UCSD-AML1 (cell line): Measurements from ENCODE around the gene PPM1D.
"Not testable (repeated sequence)": the region's sequence is repeated elsewhere in the genome, so short reads cannot be mapped to it uniquely, and the experiment has no call there.

Experiments used
- DNase-seq: peaks from one replicate; lab custom pipeline; 2025; ENCODE audit not compliant: unreplicated experiment; lab: John Stamatoyannopoulos, UW

Gene PPM1D

GRCh38 chr17:60664022-60664421 lies 64.0 kb downstream of the PPM1D start:
- DNase-seq, result no peak

DNA sequence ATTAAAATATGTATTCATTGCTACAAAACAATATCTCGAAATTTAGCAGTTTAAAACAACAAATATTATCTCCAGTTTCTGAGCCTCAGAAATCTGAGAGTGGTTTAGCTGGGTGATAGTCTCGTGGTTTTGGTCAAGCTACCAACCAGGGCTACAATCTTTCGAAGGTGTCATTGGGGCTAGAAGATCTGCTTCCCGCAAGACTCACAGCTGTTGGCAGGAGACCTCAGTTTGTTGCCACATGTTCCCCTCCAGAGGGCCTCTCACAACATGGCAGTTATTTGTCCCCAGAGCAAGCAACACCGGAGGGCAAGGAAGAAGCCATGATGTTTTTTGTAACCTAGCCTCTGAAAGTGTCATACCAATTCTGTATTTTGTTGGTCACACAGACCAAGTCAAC lies 65.6 kb downstream of the PPM1D start:
- DNase-seq, result no peak

DNA sequence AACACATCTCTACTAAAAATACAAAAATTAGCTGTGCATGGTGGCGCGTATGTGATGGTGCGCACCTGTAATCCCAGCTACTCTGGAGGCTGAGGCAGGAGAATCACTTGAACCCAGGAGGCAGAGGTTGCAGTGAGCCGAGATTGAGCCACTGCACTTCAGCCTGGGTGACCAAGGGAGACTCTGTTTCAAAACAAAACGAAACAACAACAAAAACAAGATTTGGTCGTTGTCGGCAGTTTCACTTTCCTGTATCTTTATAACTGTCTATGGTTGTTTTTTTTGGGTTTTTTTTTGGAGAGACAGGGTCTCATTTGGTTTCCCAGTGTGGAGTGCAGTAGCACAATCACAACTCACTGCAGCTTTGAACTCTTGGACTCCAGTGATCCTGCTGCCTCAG lies 68.7 kb downstream of the PPM1D start:
- not testable (repeated sequence) for DNase-seq

- no peak for DNase-seq
Observed at GRCh38 chr17:60671482-60671881, 71.5 kb downstream of the PPM1D start.

DNA sequence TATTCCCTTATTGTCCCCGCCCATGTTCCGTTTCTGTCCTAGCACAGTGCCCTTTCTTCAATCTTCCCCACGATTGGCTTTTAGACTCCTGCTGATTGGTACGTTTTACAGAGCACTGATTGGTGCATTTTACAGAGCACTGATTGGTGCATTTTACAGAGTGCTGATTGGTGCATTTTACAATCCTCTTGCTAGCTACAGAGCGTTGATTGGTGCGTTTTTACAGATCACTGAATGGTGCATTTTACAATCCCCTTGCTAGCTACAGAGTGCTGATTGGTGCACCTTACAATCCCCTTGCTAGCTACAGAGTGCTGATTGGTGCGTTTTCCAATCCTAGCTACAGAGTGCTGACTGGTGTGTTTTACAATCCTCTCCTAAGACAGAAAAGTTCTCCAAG lies 74.6 kb downstream of the PPM1D start:
- not testable (repeated sequence) for DNase-seq

- no peak for DNase-seq
Observed at GRCh38 chr17:60675997-60676396, 76.0 kb downstream of the PPM1D start.

DNA sequence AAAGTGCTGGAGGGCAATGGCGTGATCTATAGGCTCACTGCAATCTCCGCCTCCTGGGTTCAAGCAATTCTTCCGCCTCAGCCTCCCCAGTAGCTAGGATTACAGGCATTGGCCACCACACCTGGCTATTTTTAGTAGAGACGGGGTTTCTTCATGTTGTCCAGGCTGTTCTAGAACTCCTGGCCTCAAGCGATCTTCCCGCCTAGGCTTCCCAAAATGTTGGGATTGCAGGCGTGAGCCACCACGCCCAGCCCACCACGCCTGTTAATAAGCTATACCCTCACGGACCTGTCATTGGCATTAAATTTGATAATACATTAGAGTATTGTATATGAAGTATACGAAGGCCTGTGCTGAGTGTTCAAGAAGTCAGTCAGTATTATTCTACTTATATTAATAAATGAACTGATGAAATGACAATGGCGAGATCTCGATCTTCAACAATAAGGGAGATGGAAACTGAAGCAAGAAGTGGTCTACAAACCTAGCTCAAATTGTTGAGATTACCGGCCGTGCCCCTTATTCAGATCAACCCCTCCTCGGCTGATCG lies 76.8 kb downstream of the PPM1D start:
- no peak for DNase-seq

DNA sequence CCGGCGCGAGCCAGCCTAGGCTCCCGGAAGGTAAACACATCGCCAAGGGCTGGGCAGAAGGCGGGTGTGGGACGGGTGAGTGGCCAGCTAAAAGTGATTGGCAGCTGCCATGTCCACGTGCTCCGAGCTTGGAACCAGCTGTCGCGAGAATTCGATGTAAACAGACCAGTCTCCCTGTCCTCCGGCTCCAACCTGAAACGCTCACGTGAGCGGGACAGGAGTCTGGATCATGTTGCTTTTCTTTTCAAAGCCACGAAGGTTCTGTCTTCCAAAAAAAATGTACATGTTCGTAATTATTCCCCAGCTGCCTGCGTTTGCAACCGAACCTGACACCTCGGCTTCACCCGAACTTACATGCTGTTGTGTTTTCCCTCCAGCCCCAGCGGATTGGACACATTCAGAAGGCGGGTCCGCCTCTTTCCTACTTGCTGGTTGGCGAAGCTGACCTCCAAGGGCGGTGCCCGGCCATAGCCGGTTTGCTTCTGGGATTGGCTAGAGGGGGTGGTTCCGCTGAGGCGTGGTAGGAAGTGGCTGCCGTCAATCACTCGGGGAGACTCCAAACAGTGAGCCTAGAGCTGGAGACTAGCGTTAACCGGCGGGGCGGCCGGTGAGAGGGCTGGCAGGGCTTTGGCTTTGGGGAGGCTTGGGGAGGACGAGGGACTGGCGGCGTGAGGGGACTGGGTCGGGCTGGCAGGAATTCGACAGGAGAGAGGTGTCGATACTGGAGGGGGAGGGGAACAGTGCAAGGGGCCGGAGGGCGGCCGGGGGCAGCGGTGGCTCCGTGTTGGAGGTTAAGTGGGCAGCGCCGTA lies 77.5 kb downstream of the PPM1D start, which contains the start of gene BCAS3:
BCAS3 (plus strand) TSS at position 544 of the 810 bp plus-strand sequence.
- DNase-seq, result peak; percentile 95

DNA sequence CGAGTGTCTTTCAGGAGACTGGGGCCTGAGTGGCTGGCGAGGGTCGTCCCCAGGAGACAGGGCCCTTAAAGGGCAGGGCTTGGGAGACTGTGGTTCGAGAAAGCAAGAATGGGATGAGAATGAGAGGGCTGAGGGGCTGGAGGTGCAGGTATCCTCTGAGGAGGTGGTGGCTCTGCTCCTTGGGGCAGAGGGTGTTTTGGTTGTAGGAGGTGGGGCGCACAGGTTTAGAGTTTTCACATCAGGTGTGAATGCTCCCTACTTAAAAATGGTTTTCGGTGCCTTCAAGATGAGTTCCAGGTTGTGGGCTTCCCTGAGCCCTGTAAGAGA lies 78.1 kb downstream of the PPM1D start:
- no peak for DNase-seq

GRCh38 chr17:60679287-60679686 lies 79.3 kb downstream of the PPM1D start:
- no peak for DNase-seq

- no peak for DNase-seq
Observed at GRCh38 chr17:60680754-60681153, 80.8 kb downstream of the PPM1D start.

DNA sequence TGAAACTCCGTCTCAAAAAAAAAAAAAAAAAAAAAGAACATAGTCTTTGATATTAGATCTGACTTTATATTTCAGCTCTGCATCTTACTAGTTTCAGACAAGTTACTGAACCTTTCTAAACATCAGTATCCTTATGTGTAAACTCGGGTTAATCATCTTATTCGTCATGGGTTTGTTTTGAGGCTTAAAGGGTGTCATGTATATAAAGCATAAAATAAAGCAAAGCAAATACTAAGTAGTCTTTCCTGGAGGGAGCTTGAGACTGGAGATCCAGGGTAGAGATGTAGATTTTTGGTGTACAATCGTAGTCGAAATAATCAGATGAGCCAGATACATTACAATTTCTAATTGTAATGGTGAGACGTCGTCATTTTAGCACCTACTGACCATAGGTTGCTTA lies 85.4 kb downstream of the PPM1D start:
- no peak for DNase-seq

DNA sequence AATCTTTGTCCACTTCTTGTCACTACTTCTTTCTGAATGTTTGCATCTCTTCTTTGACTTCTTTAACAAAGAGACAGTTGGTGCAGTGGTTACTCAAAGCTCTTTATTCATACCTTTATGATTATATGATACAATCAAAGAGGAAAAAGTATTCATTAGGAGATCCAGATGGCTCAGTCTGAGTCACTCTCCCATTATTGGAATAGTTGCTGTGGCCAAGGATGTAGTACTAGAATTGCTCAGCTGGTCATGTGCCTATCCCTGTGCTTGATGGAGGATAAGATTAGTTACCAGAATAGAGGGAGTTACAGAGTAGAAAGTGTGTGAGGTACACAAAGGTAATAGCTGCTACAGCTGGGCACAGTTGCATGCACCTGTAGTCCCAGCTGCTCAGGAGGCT lies 96.0 kb downstream of the PPM1D start:
- no peak for DNase-seq

- DNase-seq, result no peak
Observed at GRCh38 chr17:60699090-60699489, 99.1 kb downstream of the PPM1D start.

- no peak for DNase-seq
Observed at GRCh38 chr17:60704170-60704569, 104.2 kb downstream of the PPM1D start.

DNA sequence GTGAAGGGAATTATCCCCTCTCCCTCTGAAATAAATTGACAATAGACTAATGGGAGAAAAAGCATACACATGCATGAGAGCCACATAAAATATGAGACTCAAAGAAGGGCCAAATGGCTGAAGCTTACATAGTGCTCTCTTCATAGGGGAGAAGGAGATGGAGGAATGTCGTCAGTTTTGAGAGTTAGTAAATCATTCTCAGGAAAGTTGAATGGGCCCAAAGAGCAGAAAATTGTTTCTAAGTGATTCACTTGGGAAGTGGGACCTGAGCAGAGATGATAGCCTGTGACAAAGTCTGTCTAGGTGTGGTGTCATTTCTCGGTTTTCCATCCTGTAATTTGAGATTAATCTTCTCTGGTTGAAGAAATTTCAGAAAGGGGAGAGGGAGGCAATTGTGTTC lies 112.7 kb downstream of the PPM1D start:
- no peak for DNase-seq

DNA sequence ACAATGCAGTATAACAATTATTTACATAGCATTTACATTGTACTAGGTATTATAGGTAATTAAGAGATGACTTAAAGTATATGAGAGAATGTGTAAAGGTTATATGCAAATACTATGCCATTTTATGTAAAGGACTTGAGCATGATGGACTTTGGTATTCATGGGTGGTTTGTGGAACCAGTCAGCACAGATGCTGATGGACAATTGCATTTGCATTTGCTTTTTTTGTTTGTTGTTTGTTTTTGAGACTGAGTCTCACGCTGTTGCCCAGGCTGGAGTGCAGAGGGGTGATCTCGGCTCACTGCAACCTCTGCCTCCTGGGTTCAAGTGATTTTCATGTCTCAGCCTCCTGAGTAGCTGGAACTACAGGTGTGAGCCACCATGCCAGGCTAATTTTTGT lies 113.6 kb downstream of the PPM1D start:
- DNase-seq, result no peak
